Epidermal melanocyte (primary cell): ENCODE measurements around the gene PAFAH1B2.
A peak's percentile ranks its signal among the peaks of the same experiment; 100 is the strongest.
"Not testable (repeated sequence)": the region's sequence is repeated elsewhere in the genome, so short reads cannot be mapped to it uniquely, and the experiment has no call there.

ENCODE experiments used
- DNase-seq: peaks from one replicate; pipeline ENCODE4 v3.0.0; 2011; ENCODE audit warnings: low spot score; ENCODE audit not compliant: insufficient read length

PAFAH1B2 gene, protein sequence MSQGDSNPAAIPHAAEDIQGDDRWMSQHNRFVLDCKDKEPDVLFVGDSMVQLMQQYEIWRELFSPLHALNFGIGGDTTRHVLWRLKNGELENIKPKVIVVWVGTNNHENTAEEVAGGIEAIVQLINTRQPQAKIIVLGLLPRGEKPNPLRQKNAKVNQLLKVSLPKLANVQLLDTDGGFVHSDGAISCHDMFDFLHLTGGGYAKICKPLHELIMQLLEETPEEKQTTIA

GRCh38 chr11:117143871-117144476, at the start of gene PAFAH1B2:
TSS of gene PAFAH1B2 (plus strand) at chr11:117144287. CDS start at chr11:117152448, 8,161 bp downstream.
- peak; percentile 97 for DNase-seq

GRCh38 chr11:117094776-117095175, 49.3 kb upstream of the PAFAH1B2 start:
- no peak for DNase-seq

DNA sequence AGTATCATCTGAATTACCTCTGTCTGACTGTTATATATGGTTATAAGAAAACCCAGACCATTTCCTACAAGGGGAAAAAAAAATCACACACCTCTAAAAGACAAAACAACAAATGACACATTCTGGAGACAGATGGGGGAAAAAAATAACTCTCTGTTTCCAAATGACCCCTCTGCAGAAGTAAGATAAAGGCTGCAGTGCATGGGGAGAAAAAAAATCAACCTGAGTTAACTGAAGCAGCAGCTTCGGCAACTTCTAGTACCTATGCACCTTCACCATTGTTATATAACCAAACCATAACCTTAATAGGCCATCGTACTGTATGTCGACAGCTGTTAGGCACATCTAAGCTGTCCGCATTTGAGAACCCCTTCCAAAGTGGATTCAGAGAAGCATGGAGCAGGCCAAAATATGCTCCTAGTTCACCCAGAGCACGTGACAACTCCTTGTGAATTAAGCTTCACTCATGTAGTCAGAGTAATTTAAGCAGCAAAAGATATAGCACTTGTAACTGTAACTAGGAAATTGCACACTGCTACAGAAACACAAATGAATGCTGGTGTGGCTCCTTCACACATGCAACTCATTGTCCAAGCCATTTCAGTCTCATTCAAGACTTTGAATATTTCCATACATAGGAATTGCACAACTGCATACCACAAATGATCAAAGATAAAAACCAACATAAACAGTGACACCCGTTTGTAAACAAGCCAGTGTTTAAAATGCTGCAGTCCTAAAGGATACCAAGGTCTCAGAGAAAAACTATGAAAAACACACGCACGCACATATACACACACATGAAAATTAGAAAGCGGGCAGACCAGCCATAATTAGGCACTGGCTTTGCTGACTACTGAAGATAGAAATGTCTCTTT, 48.6 kb upstream of the PAFAH1B2 start:
- DNase-seq: peak; percentile 21

DNA sequence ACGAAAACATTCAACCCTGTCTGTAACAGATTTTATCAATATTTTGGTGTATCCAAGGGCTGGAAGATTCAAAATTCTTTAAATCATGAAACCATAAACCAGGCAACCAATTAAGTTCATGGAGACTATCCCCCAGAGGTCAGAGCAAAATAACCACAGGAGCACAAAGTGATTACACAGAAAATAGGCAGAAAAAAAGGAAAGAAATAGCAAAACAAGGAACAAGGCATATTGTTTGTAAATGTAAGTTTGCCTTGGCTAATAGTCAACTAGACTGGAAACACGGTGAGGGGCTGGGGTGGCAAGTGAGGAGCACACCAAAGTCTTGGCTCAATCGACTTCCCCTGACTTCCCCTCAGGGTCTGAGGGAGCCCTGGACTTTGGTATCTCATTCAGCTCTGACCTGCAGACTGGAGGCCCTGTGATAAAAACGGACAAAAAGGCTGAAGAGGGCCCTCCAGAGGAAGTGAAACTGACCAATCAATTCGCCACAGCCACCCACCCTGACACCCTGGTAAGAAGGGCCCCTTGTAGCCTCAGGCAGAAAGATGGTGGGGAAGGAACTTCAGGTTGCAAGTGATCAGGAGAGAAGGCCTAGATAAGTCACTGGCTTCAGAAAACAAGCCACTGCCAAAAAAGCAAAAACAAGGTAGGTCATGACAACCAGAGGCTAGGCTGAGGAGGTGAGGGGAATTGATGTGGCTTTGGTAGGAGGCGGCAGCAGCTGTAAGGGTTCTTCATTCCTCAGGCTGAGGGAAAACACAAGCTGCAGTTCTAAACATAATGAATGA, 47.7 kb upstream of the PAFAH1B2 start:
- DNase-seq: peak; percentile 33

DNA sequence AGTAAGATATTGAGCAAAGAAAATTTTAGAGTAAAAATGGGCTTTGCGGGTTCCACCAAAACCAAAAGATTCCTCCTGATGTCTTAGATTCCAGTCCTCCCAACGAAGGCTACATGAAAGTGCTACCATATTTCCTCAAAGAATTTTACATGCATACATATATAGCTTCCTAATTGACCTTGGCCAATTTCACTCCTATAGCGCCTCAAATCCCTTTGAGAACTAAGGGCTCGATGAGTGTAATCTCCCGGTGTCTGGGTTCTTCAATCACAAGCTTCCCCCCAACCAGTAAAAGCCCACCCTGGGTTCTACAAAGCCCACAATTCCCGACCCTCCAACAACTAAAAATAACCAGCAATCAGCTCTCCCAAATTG, 47.1 kb upstream of the PAFAH1B2 start:
- no peak for DNase-seq

- peak; percentile 24 for DNase-seq
These were observed 46.5 kb upstream of the PAFAH1B2 start for GRCh38 chr11:117097389-117098268.

- peak; percentile 97 for DNase-seq
These were observed 45.5 kb upstream of the PAFAH1B2 start, which contains the start of gene SIK3 for GRCh38 chr11:117098269-117099232. TSS of gene SIK3 (minus strand) at chr11:117098428. CDS start at chr11:117098415, 13 bp downstream.

DNA sequence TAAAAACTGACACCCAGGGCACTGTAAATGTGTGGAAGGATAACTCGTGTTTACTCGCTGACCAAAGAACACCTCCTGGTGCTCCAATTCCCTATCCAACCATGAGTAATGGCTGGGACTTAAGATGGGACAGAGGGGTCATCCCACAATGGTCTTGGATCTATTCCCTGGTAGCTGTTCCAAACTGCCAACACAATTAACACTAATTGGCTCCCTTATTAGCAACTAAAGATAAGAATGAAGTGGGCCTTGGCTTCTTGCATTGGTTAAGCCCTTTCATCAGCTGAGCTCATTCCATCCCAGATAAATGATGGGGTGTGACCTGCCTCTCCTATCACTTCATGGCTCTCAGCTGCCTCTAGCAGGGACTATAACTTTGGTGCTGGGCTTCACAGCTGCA, 44.4 kb upstream of the PAFAH1B2 start:
- no peak for DNase-seq

DNA sequence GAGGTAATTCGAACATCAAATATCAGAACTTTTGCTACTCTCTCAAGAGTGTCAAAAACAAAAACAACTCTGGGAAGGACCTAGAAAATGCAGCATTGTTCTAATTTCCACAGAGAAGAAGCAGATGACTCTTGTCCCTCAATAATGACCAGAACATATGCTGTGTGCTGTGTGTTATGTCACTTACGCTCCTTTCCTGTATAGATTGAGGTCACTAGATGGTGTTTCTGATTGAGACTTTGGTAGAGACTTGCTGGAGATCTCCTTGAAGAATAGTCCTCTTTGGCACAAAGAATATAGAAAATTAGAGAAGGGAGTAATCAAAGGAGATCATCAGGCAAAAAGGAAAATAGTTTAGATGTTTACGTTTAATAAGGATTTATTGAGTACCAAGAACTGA, 43.5 kb upstream of the PAFAH1B2 start:
- no peak for DNase-seq

GRCh38 chr11:117107701-117108590, 36.1 kb upstream of the PAFAH1B2 start:
- no peak for DNase-seq

DNA sequence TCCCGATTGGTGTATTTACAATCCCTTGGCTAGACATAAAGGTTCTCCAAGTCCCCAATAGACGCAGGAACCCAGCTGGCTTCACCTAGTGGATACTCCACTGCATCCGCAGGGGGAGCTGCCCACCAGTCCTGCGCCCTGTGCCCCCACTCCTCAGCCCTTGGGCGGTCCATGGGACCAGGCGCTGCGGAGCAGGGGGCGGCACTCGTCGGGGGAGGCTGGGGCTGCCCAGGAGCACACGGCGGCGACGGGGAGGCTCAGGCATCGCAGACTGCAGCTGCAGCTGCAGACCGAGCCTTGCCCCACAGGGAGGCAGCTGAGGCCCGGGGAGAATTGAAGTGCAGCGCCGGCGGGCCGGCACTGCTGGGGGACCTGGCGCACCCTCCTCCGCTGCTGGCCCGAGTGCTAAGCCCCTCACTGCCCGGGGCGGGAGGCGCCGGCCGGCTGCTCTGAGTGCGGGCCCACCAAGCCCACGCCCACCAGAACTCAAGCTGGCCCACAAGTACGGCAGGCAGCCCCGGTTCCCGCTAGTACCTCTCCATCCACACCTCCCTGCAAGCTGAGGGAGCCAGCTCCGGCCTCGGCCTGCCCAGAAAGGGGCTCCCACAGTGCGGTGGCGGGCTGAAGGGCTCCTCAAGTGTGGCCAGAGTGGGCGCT, 33.7 kb upstream of the PAFAH1B2 start:
- DNase-seq: no peak

DNA sequence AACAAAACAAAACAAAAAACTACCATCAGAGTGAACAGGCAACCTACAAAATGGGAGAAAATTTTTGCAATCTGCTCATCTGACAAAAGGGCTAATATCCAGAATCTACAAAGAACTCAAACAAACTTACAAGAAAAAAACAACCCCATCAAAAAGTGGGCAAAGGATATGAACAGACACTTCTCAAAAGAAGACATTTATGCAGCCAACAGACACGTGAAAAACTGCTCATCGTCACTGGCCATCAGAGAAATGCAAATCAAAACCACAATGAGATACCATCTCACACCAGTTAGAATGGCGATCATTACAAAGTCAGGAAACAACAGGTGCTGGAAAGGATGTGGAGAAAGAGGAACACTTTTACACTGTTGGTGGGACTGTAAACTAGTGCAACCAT, 31.6 kb upstream of the PAFAH1B2 start:
- DNase-seq: not testable (repeated sequence)

DNA sequence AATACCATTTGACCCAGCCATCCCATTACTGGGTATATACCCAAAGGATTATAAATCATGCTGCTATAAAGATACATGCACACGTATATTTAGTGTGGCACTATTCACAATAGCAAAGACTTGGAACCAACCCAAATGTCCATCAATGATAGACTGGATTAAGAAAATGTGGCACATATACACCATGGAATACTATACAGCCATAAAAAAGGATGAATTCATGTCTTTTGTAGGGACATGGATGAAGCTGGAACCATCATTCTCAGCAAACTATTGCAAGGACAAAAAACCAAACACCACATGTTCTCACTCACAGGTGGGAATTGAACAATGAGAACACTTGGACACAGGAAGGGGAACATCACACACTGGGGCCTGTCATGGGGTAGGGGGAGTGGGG, 31.1 kb upstream of the PAFAH1B2 start:
- DNase-seq: not testable (repeated sequence)

- no peak for DNase-seq
These were observed 26.4 kb upstream of the PAFAH1B2 start for GRCh38 chr11:117117681-117118080.

DNA sequence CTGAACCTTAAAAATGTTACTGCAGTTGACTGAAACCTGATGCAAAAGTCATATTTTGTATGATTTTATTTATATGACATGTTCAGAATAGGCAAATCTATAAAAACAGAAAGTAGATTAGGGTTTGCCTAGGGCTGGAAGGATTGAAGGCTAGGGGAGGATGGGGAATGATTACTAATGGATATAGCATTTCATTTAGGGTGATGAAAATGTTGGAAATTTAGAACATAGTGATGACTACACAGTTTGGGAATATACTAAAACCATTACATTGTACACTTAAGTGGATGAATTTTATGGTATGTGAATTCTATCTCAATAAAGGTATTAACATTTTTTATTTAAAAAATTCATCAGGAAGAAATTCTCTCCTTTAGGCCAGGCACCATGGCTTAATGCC, 22.9 kb upstream of the PAFAH1B2 start:
- DNase-seq: no peak

GRCh38 chr11:117122556-117122955, 21.5 kb upstream of the PAFAH1B2 start:
- no peak for DNase-seq

DNA sequence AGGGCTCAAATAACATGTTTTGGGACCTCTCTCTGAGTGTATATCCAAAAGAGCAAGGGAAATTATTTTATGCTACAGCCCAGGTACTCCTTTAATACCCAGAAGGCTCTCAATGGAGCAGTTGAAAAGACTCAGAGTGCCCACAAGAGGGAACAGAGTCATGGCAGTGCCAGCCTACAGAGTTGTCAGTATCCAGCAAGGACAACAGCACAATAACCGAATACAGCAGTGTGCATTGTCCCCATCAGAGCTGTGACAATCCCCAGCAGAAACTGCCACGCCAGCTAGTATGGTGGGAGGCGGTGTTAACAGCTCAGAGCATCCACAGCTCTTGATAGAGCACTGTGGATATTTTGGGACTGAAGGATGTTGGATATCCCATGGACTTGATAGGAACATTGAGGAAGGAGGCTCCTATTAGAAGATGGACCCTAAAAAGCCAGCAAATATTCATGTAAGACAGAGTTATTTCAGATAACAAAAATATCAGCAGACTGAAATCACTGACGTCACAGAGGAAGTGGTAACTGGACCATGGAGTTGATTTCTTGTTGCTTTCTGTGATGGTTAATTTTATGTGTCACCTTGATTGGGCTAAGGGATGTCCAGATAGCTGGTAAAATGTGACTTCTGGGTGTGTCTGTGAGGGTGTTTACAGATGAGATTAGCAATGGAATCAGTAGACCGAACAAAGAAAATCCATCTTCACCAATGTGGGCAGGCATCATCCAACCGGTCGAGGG, 17.7 kb upstream of the PAFAH1B2 start:
- DNase-seq: no peak
